Natural killer cell (primary cell): ENCODE data around the gene COPS3. TPM values are rescaled to one million over a fixed set of nuclear protein-coding genes. Genes with fewer than 3 reads are reported as not detected.

Experiments
- ATAC-seq, 3 donors: fragments of 150-1000 bp in 2 of 3; fragments of 200-7000 bp in 1 of 3; cut with Tn5 transposase; 1 replicate in 1 of 3; 2 replicates in 2 of 3; pipeline ENCODE4 v1.10.0; 2021; ENCODE audit warnings: mild to moderate bottlenecking in 2 of 3, moderate library complexity in 2 of 3
- DNase-seq, 2 donors: peaks; one replicate each; pipeline versions ENCODE4 v3.0.0 to v3.0.0-alpha.2; 2013 to 2021; ENCODE audit warnings: mixed read lengths in 1 of 2
- H3K27ac ChIP-seq: one replicate; pipeline ENCODE4 v1.5.1; 2013; ENCODE audit warnings: mild to moderate bottlenecking, low read length
- H3K27me3 ChIP-seq: one replicate; pipeline ENCODE4 v1.6.1; 2013; ENCODE audit warnings: low read length; ENCODE audit not compliant: control insufficient read depth, insufficient read depth
- H3K36me3 ChIP-seq: one replicate; pipeline ENCODE4 v1.6.1; 2013; ENCODE audit warnings: low read length; ENCODE audit not compliant: control insufficient read depth, insufficient read depth
- H3K4me1 ChIP-seq: one replicate; pipeline ENCODE4 v1.6.1; 2013; ENCODE audit warnings: low read length; ENCODE audit not compliant: control insufficient read depth, insufficient read depth
- H3K4me3 ChIP-seq: one replicate; pipeline ENCODE4 v1.5.1; 2013; ENCODE audit warnings: low read length
- H3K9me3 ChIP-seq: one replicate; pipeline ENCODE4 v1.6.1; 2013; ENCODE audit warnings: low read length; ENCODE audit not compliant: control insufficient read depth, insufficient read depth
- H3K27ac Mint-ChIP-seq, 2 donors: one replicate each; pipeline ENCODE4 v1.8.0; 2022; ENCODE audit warnings: mild to moderate bottlenecking in 2 of 2, mixed read lengths in 2 of 2, moderate library complexity in 1 of 2
- H3K27me3 Mint-ChIP-seq, 2 donors: one replicate each; pipeline ENCODE4 v1.8.0; 2022; ENCODE audit warnings: low read depth in 2 of 2, mixed read lengths in 2 of 2
- H3K36me3 Mint-ChIP-seq: one replicate; pipeline ENCODE4 v1.8.0; 2022; ENCODE audit warnings: mixed read lengths
- H3K4me1 Mint-ChIP-seq, 2 donors: one replicate each; pipeline ENCODE4 v1.8.0; 2022; ENCODE audit warnings: mixed read lengths in 2 of 2
- H3K4me3 Mint-ChIP-seq: one replicate; pipeline ENCODE4 v1.8.0; 2022; ENCODE audit warnings: mild to moderate bottlenecking, moderate library complexity, mixed read lengths
- H3K9me3 Mint-ChIP-seq, 2 donors: one replicate each; pipeline ENCODE4 v1.8.0; 2022; ENCODE audit warnings: mixed read lengths in 2 of 2
- WGBS: methylation state at CpG from one replicate; pipeline ENCODE4 v1.1.7; 2013; ENCODE audit warnings: missing lambda C conversion rate; ENCODE audit not compliant: insufficient coverage; 5-methylcytosine and 5-hydroxymethylcytosine counted together
- intact Hi-C: fragments of 100-400 bp; cut with micrococcal nuclease; formaldehyde crosslinking; loops from one replicate; pipeline ENCODE4 v1.14.2; 2022
- total RNA-seq, 4 donors: library from RNA; stranded (reverse); fragments of 120-200 nt in 1 of 4; gene quantifications; one replicate each; pipeline versions ENCODE4 v1.2.3 to v1.2.4, GENCODE V29; 2013 to 2022
- TF ChIP-seq, protein P1 (sequence below): fragments of 200-600 bp; IDR thresholded peaks from one replicate; pipeline ENCODE4 v1.8.0; 2022; ENCODE audit warnings: antibody characterized with exemption

COPS3 gene
- total RNA-seq, 3 donors from 2014 or later (not counting 1 experiment from before 2014, with no cell fraction given) = 101 to 115 (median 102) TPM

DNA sequence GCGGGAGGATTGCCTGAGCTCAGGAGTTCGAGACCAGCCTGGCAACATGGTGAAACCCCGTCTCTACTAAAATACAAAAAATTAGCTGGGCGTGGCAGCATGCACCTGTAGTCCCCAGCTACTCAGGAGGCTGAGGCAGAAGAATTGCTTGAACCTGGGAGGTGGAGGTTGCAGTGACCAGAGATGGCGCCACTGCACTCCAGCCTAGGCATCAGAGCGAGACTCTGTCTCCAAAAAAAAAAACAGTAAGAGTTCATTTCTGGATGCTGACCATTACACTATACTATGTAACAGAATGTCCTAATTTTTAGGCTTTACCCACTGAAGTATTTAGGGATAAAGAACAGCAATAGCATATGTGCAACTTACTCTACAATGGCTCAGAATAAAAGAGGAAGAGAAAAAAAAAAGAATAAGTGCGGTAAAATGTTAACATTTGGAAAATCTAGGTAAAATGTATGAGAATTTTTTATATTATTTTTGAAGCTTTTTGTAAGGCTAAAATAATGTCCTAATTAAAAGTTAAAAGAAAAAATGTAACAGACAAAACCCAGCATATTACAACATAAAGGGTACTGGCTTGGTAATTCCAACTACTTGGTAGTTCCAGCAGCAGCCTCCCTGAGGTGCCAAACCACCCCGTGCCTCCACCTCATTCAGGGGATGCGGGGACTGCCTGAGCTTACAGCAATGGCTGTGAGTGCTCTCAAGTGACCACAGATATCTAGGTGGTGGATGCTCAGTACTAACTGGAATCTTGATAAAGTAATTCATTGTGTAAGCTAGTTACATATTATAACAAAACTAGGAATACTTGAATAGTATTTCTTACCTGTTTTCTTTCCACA lies 10.9 kb downstream of the COPS3 start:
- intact Hi-C loops = loop anchor here (5.0 kb wide), 1 partner anchor 42 kb away; no protein-coding TSS in a partner anchor
- TF ChIP-seq, protein P1, sequence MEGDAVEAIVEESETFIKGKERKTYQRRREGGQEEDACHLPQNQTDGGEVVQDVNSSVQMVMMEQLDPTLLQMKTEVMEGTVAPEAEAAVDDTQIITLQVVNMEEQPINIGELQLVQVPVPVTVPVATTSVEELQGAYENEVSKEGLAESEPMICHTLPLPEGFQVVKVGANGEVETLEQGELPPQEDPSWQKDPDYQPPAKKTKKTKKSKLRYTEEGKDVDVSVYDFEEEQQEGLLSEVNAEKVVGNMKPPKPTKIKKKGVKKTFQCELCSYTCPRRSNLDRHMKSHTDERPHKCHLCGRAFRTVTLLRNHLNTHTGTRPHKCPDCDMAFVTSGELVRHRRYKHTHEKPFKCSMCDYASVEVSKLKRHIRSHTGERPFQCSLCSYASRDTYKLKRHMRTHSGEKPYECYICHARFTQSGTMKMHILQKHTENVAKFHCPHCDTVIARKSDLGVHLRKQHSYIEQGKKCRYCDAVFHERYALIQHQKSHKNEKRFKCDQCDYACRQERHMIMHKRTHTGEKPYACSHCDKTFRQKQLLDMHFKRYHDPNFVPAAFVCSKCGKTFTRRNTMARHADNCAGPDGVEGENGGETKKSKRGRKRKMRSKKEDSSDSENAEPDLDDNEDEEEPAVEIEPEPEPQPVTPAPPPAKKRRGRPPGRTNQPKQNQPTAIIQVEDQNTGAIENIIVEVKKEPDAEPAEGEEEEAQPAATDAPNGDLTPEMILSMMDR = peak; percentile 37
- DNase-seq = peak in 1 of 2 donors; percentile 44
- no peak overlapping the region for H3K27ac ChIP-seq
- Mint-ChIP-seq H3K9me3 (no peaks in the 10 kb centered on the region), H3K4me1 (no peaks in the 10 kb centered on the region), H3K27ac (peak overlapping the region in 1 of 2 donors; percentile 6), H3K4me3 (no peak overlapping the region), H3K27me3 (no peaks in the 10 kb centered on the region), H3K36me3 (no peaks in the 10 kb centered on the region)
- H3K4me1 ChIP-seq = no peaks in the 10 kb centered on the region
- ATAC-seq = no peak
- H3K9me3 ChIP-seq = no peaks in the 10 kb centered on the region
- WGBS = 96% methylated on average over 7 of the region's 9 CpGs
- no peak overlapping the region for H3K4me3 ChIP-seq
- peaks cover 55% of the 10 kb centered on the region for H3K36me3 ChIP-seq
- no peaks in the 10 kb centered on the region for H3K27me3 ChIP-seq

GRCh38 chr17:17264430-17264829 lies 16.6 kb downstream of the COPS3 start:
- H3K4me1 Mint-ChIP-seq = no peaks in the 10 kb centered on the region
- 90% methylated on average over 2 of the region's 2 CpGs for WGBS
- H3K9me3 Mint-ChIP-seq = no peaks in the 10 kb centered on the region
- H3K27me3 ChIP-seq = no peaks in the 10 kb centered on the region
- ATAC-seq (no peak), DNase-seq (no peak)
- no peak overlapping the region for H3K4me3 ChIP-seq
- no peaks in the 10 kb centered on the region for H3K4me1 ChIP-seq
- H3K27ac Mint-ChIP-seq = no peak overlapping the region
- H3K27ac ChIP-seq = no peak overlapping the region
- intact Hi-C loops = no loop called here
- no peaks in the 10 kb centered on the region for H3K9me3 ChIP-seq
- no peaks in the 10 kb centered on the region for H3K27me3 Mint-ChIP-seq
- H3K36me3 Mint-ChIP-seq = no peaks in the 10 kb centered on the region
- no peak overlapping the region for H3K4me3 Mint-ChIP-seq
- TF ChIP-seq, protein P1 = no peak
- H3K36me3 ChIP-seq = peaks cover 63% of the 10 kb centered on the region

GRCh38 chr17:17258998-17259397 lies 22.0 kb downstream of the COPS3 start:
- no peaks in the 10 kb centered on the region for H3K27me3 Mint-ChIP-seq

More at GRCh38 chr17:17258998-17259397, 22.0 kb downstream of the COPS3 start:
- peaks cover 10% of the 10 kb centered on the region for H3K36me3 Mint-ChIP-seq
- no peak for ATAC-seq
- Histone ChIP-seq H3K9me3 (no peaks in the 10 kb centered on the region), H3K4me1 (no peaks in the 10 kb centered on the region), H3K27ac (no peak overlapping the region), H3K36me3 (peaks cover 53% of the 10 kb centered on the region), H3K4me3 (no peak overlapping the region), H3K27me3 (no peaks in the 10 kb centered on the region)
- TF ChIP-seq, protein P1 = no peak
- whole genome bisulfite sequencing = 99% methylated on average over 4 of the region's 4 CpGs
- intact Hi-C loops = no loop called here
- H3K4me1 Mint-ChIP-seq = no peaks in the 10 kb centered on the region
- peak overlapping the region in 1 of 2 donors; percentile 16 for H3K27ac Mint-ChIP-seq
- H3K4me3 Mint-ChIP-seq = no peak overlapping the region
- DNase-seq = no peak
- no peaks in the 10 kb centered on the region for H3K9me3 Mint-ChIP-seq
